Activated CD4-positive, alpha-beta T cell treated with anti-CD3 and anti-CD28 coated beads for 24 hours (primary cell): Measurements from ENCODE around the gene ARRDC1.
"Not testable (repeated sequence)": the region's sequence is repeated elsewhere in the genome, so short reads cannot be mapped to it uniquely, and the experiment has no call there.

Experiments used
- DNase-seq, 2 donors: peaks; one replicate each; pipeline ENCODE4 v3.0.0-alpha.2; 2020; ENCODE audit warnings: low read depth in 2 of 2

ARRDC1 gene

GRCh38 chr9:137586854-137587253 lies 18.6 kb upstream of the ARRDC1 start:
- DNase-seq = no peak

DNA sequence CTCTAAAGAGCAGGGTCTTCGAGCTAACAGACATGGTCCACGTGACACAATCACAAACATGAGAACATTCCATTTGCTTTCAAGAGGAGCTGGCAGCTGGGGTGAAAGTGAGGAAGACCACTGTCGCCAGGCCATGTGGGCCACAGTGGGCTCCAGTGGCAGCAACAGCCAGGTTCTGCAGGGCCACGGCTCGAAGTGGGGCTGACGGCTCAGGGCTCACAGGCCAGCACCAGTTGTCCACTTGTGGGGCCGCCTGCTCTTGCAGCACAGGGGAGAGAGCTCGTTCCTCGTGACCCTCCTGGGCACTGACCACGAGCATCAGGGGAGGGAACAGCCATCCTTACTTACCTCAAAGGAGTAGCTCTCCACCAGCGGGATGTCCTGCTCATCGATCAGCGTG lies 17.2 kb upstream of the ARRDC1 start:
- no peak for DNase-seq

- DNase-seq = no peak
These were observed 16.6 kb upstream of the ARRDC1 start for GRCh38 chr9:137588891-137589290.

DNA sequence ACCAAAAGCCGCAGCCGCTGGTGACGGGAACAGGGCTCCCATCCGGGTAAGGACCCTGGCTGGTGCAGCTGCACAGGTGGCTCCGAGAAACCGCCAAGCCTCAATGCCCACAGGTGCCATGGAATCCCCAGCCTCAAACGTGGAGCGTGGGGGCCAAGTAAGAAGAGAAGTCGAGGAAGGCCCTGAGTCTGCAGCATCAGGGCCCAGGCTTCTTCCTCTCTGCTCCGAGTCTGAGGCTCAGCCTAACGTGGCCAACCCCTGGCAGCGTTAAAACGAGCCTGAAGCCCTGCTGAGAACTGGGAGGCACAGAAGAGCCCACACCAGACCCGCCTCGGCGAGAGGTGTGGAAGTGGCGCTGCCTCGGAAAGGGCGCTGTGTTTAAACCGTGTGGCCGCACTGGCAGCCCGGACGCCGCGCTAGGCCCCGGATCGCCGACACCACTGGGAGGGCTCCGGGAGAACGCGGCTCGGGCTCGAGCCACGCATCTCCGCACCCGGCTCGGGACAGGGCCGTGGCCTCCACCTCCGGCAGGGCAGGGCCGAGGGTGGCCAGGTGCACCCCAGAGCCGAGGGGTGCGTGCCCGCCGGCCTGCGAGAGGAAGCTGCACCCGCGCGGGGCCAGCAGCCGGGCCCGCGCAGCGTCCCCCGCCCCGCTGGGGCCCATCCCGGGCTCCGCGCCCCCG lies 15.9 kb upstream of the ARRDC1 start:
- no peak for DNase-seq

DNA sequence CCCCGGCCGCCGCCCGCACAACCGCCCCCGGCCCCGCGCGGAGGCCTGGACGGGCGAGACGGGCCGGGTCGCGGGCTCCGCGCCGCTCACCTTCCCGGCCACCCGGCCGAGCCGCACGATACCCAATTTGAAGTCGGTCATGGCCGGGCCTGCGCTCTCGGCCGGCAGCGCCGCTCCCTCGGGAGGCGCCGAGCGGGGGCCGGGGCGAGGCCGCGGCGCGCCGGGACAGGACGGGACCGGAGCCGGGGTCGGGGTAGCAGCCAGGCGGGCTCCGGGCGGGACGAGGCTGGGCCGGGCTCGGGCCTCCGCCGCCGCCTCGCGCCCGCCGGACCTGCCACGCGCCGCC lies 15.4 kb upstream of the ARRDC1 start:
- no peak for DNase-seq

DNA sequence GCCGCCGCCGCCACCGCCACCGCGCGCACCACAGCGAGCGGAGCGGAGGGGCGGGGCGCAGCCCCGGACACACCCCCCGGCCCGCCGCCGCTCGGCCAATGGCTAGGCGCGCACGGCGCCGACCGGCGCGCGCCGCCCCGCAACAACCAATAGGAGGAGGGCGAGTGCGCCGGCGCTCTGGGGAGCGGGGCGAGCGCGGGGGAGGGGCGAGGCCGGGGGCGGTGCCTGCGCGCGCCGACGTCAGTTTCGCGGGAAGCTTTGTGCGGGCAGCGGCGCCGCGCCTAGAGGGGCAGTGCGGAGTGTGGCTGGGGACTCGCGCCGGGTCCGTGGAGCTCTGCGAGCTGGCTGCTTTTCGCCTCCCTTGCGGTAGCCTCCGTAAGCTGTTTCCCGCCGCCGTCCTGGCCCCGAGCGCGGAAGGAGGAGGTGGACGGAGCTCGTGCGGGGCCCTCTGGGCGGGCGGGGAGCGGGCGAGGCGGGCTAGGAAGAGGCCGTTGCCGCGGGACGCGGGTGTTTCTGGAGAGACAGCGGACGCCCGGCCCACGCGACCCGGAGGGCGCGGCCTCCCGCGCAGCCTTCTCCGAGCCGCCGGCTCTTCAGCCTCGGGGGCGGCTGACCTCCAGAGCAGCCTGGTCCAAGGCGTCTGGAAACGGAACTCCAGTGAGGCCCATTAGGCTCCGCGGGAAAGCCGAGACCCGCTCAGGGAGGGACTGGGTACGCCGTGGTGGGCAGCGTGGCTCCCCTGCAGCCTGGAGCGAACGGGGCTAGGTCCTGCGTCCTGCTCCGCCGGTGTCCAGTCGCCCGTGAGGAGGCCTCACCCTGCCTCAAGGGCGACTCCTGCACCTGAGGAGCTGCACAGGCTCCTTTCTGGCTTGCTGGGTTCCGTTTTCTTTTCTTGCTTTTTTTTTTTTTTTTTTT lies 14.8 kb upstream of the ARRDC1 start, which contains the start of gene ZMYND19:
ZMYND19 (minus strand) TSS at position 44 of the 915 bp plus-strand sequence. CDS start 249 bp downstream, outside the sequence.
- DNase-seq = peak; percentile 82 to 88

GRCh38 chr9:137592767-137593166 lies 12.7 kb upstream of the ARRDC1 start:
- DNase-seq = no peak

- DNase-seq = no peak
These were observed 12.3 kb upstream of the ARRDC1 start for GRCh38 chr9:137593176-137593575.

GRCh38 chr9:137596577-137596976 lies 8.9 kb upstream of the ARRDC1 start:
- DNase-seq = not testable (repeated sequence)

GRCh38 chr9:137598943-137599342 lies 6.5 kb upstream of the ARRDC1 start:
- DNase-seq = no peak

DNA sequence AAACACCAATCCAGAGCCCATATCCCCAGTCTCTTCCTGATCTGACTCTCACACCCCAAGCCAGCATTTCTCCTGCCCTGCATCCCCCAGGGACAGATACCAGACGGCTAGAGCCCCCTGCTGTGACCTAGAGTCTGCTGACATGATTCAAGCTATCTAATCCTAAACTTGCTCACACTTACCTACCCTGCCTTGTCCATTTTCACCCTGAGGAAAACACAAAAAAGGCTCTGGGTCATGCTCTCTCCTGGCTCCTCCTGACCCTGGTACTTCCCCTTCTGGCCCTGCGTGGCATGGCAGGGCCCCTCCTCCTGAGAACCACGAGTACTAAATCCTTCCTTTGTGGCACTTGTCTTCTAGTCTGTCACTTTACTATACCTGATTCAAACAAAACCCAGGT lies 2.8 kb upstream of the ARRDC1 start:
- no peak for DNase-seq

- DNase-seq = no peak
These were observed 1.6 kb upstream of the ARRDC1 start for GRCh38 chr9:137603879-137604278.

- DNase-seq = no peak
These were observed 970 bp upstream of the ARRDC1 start for GRCh38 chr9:137604345-137605086.

- DNase-seq = no peak
These were observed 627 bp downstream of the ARRDC1 start for GRCh38 chr9:137606005-137606621.

DNA sequence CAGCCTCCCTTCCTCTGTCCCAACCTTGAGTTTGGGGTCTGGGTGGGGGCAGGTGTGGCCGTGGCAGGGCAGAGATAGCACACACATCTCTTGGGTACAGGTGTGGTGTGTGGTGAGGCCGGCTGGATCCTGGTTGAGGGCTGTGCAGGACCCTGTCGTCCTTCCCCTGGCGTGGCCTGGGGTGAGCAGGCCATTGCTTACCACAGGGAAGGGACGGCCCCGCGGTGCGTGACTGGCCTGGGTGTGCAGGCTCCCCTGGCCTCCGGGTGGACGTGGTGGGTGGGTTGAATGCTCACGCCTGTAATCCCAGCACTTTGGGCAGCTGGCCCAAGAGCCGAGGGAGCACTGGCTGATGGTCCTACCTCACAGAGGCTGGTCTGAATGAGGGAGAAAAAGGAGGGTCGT lies 1.2 kb downstream of the ARRDC1 start:
- no peak for DNase-seq

- DNase-seq = no peak
These were observed 1.8 kb downstream of the ARRDC1 start for GRCh38 chr9:137607141-137607857.

DNA sequence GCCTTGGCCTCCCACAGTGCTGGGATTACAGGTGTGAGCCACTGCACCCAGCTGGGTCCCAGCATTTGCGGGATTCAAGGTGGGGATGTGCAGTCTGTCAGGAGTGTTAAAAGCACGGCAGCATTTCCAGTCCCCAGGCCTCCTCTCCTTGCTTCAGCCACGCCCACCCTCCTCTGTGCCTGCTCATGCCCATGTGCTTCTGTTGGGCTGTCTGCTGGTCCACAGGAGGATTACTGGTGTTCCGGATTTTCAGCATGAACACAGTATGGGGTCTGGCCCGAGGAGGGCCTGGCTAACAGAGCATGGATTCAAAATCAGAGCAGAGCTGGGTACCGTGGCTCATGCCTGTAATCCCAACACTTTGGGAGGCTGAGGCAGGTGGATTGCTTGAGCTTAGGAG lies 5.5 kb downstream of the ARRDC1 start:
- DNase-seq = no peak

DNA sequence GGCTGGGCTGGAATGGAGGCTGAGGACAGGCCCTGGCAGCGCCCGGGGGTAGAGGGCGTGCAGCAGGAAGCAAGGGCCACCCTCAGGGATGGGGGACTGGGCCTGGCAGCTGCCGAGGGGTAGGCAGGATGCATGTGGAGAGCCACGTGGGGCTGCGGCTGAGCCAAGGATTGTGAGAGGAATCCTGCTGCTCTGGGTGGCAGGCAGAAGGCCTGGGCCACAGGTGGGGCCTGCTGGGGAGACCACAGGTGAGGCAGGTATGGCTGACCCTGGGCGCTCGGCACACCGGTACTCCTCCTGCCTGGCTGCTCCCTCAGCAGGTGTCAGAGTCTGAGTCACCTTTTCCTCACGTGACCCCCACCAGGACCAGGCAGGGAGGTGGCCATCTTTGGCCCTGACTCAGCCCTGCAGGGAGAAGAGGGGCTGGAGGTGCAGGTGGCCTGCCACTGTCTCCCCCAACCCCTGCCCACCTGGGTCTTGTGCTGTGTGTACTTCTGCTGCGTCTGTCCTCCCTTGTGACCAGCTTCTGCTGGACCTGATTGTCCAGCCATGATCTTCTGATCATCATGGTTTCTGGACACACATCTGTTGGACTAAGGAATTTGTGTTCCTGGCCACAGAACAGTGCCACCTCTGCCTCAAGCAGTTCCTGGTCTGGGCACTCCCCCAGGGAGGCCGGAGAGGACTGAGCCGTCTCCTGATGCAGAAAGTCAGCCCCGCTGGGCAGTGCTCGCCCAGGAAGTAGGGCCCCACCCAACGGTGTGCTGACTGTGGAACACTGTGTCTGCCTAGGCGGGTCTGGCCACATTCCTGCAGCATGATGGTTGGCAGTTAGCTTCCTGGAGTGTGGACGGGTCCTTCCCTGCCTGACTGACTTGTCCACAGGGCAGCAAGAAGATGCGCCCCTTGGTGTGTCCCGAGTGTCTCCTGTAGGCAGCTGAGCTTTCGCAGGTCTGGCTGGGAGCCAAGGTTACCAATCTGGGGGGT lies 6.4 kb downstream of the ARRDC1 start:
- DNase-seq = no peak

- no peak for DNase-seq
These were observed 7.3 kb downstream of the ARRDC1 start for GRCh38 chr9:137612741-137613142.

- no peak for DNase-seq
These were observed 7.8 kb downstream of the ARRDC1 start for GRCh38 chr9:137613259-137613658.
